HG03025 (cell line): ENCODE data around the gene OR52H1.
"Not testable (repeated sequence)": the region's sequence is repeated elsewhere in the genome, so short reads cannot be mapped to it uniquely, and the experiment has no call there.

Source experiments
- ATAC-seq: cut with Tn5 transposase; IDR thresholded peaks from one replicate; pipeline ENCODE4 v1.9.1; 2021; ENCODE audit warnings: mild to moderate bottlenecking, moderate library complexity; ENCODE audit not compliant: unreplicated experiment, low FRiP score

OR52H1 gene

GRCh38 chr11:5548440-5548839 lies at the start of gene OR52H1:
TSS of gene OR52H1 (minus strand) at chr11:5548540. CDS start at chr11:5545505, 3,035 bp downstream.
- no peak for ATAC-seq

DNA sequence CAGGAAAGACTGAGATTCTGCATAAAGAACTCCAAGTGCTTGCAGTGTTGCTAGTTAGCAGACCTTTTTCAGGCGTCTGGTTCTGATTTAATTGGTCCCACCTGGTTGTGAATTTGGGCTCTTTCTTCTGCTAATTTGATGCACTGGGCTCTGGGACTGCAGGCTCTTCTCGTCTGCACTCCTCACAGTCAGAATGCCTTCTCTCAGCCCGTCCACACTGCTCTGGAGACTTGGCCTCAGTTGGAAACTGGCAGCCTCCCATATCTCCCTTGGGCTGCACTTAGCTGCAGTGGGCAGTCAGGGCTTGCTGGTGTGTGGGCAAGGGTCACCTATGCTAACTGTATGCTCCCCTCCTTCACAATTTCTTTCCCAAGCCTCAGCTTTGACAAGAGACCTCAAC lies 49.6 kb upstream of the OR52H1 start:
- ATAC-seq: no peak

DNA sequence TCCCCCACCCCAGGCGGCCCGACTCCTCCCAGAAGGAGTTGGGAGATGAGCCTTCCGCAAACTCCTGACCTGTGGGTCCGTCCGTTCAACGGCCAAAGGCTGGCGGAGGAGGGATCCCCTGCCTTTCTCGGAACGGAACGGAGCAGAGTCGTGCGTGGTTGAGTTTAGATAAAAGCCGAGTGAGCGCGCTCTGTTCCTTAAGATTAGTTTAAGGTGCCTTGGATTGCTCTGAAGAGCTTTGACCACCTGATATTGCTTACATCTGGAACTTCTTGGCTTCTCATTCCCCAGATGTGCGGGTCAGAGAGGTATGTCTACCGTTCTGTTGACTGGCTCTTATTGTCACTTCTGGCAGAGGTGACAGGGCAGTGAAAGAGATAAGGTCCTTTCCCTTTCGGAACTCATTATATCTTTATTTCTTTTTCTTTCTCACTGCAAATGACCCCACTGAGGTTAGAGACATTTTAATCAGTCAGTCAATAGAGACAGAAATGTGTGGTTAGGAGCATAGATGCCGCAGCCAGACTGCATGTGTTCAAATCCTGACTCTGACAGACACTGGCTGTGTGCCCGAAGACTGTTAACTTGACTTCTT lies 48.4 kb upstream of the OR52H1 start, which contains the start of gene TRIM6:
TRIM6 (plus strand) TSS at position 31 of the 595 bp plus-strand sequence; CDS start at position 292, 261 bp downstream.
- ATAC-seq: no peak

- ATAC-seq: no peak
Measured at GRCh38 chr11:5593146-5593545, 44.8 kb upstream of the OR52H1 start.

GRCh38 chr11:5592615-5593014 lies 44.3 kb upstream of the OR52H1 start:
- ATAC-seq: no peak

DNA sequence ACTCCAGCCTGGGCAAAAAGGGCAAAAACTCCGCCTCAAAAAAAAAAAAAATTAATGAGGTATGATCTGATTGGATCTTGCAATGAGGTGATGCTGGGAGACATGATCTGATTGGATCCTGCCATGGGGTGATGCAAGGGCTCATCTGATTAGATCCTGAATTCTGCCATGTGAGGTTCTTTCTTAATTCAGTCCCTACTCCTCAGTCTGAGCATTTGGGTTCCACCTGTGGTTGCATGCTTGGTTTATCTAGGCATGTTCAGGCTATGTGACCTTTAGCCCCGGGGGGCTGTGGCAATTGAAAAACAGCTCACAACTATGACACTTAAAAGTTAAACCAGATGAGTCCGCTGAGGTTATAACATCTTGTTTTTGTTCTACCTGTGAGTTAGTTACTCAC lies 43.3 kb upstream of the OR52H1 start:
- ATAC-seq: no peak

DNA sequence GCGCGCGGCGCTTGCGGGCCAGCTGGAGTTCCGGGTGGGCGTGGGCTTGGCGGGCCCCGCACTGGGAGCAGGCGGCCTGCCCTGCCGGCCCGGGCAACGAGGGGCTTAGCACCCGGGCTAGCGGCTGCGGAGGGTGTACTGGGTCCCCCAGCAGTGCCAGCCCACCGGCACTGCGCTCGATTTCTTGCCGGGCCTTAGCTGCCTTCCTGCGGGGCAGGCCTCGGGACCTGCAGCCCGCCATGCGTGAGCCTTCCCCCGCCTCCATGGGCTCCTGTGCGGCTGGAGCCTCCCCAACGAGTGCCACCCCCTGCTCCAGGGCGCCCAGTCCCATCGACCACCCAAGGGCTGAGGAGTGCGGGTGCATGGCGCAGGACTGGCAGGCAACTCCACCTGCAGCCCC lies 41.6 kb upstream of the OR52H1 start:
- not testable (repeated sequence) for ATAC-seq

GRCh38 chr11:5584458-5584857 lies 36.1 kb upstream of the OR52H1 start:
- ATAC-seq: not testable (repeated sequence)

- no peak for ATAC-seq
Measured at GRCh38 chr11:5581014-5581413, 32.7 kb upstream of the OR52H1 start.

DNA sequence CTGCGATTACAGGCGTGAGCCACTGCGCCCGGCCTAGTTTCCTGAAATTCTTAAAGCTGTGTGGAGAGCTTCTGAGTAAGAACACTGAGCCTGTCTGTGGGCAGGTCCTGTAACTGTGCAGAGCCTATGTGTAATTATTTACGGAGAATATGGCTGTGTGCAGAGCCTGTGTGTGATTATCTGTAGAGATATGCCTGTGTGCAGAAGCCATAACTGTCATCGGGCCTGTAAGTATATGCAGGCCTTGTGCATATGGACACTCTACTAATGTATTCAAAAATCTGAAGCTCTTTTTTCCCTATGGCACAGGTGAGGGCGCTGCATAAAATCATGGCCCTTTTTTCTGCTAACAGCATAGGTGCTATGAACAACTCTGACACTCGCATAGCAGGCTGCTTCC lies 32.2 kb upstream of the OR52H1 start, which contains the start of gene OR52B6:
OR52B6 (plus strand) TSS at position 301 of the 400 bp plus-strand sequence; CDS start at position 301, 0 bp downstream.
- ATAC-seq: no peak

DNA sequence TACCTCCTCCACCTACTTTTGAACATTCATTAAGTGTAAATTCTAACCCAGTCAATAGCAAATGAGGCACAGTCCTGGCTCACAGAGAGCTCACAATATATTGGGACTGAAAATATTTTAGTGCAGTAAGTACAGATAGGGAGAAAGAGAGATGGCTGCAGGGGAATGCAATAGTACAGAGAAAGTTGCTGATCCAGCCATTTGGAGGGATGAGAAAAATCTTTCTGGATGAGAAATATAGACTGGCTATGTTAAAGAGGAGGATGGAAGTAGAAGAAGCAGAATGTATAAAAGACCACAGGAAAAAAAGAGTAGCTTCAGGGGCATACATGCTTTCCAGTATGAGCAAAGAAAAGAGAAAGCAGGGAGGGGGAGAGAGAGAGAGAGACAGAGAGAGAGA lies 28.8 kb upstream of the OR52H1 start:
- ATAC-seq: no peak

DNA sequence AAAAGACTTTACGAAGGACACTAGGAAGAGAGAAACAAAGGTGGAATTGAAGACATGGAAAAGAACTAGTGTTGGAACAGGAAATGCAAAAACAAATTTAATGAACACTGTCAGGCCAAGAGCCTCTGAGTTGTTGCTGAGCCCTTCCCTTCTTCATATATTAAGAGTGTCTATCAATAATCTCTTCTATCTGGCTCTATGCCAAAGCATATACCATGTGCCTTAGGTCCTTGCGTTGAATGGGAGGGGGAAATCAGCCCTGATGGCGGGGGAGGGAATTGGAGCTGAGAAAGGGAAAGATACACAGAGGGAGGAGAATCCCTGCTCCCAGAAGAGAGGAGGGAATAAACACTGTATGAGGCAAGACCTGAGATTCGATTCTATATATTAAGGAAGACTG lies 26.8 kb upstream of the OR52H1 start:
- no peak for ATAC-seq

- ATAC-seq: no peak
Measured at GRCh38 chr11:5574654-5575053, 26.3 kb upstream of the OR52H1 start.

DNA sequence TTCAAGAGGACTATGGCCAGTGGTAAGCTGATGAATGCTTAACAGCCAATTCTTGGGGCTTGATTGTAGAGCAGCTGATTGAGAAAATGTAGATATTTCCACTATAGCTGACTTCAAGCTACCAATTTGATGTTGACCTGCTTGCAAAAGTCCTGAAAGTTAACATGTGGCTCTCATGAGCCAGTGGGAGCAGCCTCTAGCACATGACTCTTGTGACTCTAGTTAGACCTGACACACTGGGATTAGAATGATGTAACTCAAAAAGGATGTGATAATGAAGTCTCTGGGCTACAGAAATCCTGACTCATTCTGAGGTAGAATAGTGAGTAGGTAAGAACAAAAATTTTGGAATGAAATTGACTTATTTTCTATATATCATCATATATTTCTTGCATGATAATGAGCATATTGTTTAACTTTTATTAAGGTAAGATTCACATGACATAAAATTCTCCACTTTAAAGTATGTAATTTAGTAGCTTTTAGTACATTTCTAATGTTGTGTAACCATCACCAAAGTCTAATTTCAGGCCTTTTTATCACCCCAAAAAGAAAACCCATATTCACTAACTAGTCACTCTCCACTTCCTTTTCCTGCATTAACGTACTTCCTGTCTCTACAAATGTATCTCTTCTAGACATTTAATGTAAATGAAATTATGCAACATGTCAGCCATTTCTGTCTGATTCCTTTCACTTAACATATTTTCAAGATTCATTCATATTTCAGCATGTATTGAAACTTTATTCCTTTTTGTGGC lies 16.1 kb upstream of the OR52H1 start:
- ATAC-seq: no peak

GRCh38 chr11:5557751-5558150 lies 9.4 kb upstream of the OR52H1 start:
- ATAC-seq: no peak

DNA sequence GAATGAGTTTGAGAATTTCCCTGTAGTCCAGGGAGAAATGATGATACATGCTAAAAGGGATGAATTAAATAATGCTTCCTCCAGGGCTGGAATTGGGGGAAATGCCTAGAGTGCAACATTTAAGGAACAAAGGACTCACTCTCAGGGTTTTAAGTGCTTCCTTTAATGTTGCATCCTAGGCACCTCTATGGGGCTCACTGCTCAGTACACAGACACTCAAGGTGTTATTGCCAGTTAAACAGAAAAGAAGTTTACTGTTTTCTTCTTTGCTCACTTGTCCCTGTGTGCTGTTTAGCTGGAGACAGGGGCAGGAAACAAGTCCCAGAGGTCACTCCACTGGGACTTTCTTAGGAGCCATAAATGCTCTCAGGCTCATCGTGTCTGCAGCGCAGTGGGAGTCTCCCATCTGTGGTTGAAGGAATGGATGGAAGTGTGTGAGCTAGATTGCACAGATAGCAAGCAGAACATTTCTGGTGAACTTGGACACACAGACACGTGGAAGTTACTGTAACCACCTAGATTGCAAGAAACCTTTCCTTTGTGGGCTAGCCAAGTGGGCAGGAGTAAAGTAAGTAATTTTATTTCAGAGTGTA lies 8.4 kb upstream of the OR52H1 start:
- ATAC-seq: no peak

GRCh38 chr11:5553343-5553742 lies 5.0 kb upstream of the OR52H1 start:
- no peak for ATAC-seq

DNA sequence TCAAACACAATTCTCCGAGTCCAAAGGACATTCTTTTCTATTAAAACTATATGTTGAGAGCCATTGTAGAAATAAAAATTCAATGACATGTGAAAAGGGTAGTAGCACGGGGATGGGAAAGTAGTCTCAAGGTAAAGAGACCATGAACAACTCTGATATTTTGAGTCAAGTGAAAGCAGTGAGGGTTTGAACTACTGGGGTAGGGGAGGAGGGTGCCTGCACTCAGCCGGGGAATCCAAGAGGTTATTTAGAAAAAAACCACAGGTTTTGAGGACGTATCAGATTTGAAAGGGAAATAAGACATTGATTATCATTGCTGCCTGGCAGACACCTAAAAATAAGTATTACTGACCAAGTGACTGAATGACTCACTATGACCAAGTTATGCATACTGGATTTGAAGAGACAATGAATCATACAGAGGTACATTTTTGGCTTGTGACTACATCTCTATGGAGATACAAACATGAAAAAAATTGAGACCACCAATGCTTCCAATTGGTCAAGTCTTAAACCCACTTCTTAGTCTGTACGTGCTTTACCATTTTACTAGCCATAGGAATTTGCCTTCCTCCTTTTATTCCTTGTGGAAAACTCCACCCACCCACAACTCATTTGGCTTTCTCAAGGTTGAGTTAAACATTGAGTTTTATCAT lies 2.2 kb upstream of the OR52H1 start:
- ATAC-seq: no peak

DNA sequence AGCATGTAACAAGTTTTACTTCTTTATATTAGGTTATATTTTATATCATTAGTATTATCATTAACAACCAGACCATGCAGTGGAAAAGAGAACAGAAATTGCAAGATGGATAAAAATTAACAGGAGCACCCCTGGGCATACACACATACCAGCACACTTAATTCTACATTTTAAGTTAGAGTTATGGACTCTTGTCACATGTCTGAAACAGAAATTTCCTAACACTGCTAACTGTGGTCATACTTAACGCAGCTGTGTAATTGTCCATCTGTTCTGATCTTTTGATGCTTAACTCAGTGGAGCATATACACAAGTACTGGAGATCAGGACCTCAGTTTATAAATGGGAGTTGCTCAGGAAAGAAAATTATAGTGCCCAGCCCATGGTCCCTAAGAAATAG lies 358 bp downstream of the OR52H1 start:
- ATAC-seq: no peak

- ATAC-seq: no peak
Measured at GRCh38 chr11:5546457-5546856, 1.9 kb downstream of the OR52H1 start.

GRCh38 chr11:5541427-5541826 lies 6.9 kb downstream of the OR52H1 start:
- ATAC-seq: no peak
